ENCODE results near the gene NXF3. TPM values are rescaled to one million over a fixed set of nuclear protein-coding genes. Genes with fewer than 3 reads are reported as not detected.

The NXF3 gene
- total RNA-seq: not detected in 2 replicates

GRCh38 chrX:103092942-103093341 lies at the start of gene NXF3:
TSS of gene NXF3 (minus strand) at chrX:103093143. CDS start at chrX:103093023, 120 bp downstream.

GRCh38 chrX:103063918-103064434 lies 29.0 kb downstream of the NXF3 start, which contains the start of gene BEX1:
TSS of gene BEX1 (minus strand) at chrX:103064171. CDS start at chrX:103063274, 897 bp downstream.

Other genes starting within 250 kb of the NXF3 start
- 0.30 and 0.69 TPM in 2 replicates for gene RAB40AL, start 155.9 kb downstream of the NXF3 start, total RNA-seq
- gene BEX1, start 29.0 kb downstream of the NXF3 start, total RNA-seq: 0.89 and 3.8 TPM in 2 replicates
- gene BEX4, start 122.0 kb upstream of the NXF3 start, total RNA-seq: 11.9 and 24.1 TPM in 2 replicates
- gene TCEAL8, start 162.0 kb upstream of the NXF3 start, total RNA-seq: 112 and 150 TPM in 2 replicates
- gene TCEAL5, start 183.6 kb upstream of the NXF3 start, total RNA-seq: not detected in 2 replicates
- gene BEX2, start 217.8 kb upstream of the NXF3 start, total RNA-seq: 0.18 and 0.89 TPM in 2 replicates
- gene TCEAL7, start 237.1 kb upstream of the NXF3 start, total RNA-seq: 15.9 and 26.1 TPM in 2 replicates